Keratinocyte (primary cell): Measurements from ENCODE around the gene MTFMT.

Experiments used
- EZH2 ChIP-seq: IDR thresholded peaks from one replicate; pipeline ENCODE4 v1.6.1; 2012; ENCODE audit warnings: inconsistent platforms, mild to moderate bottlenecking, low read length, moderate library complexity
- TF ChIP-seq, protein P1 (sequence below), 3 experiments: IDR thresholded peaks in 1 of 3; conservative IDR thresholded peaks in 1 of 3; optimal IDR thresholded peaks in 1 of 3; 2 replicates in 2 of 3; 3 replicates in 1 of 3; pipeline versions ENCODE3 to v1.5.1; 2011; ENCODE audit warnings: low read length in 3 of 3, mild to moderate bottlenecking in 3 of 3, moderate library complexity in 2 of 3, control low read depth in 1 of 3, inconsistent platforms in 1 of 3; ENCODE audit not compliant: insufficient read depth in 2 of 3; ENCODE audit errors: extremely low read depth in 1 of 3

DNA sequence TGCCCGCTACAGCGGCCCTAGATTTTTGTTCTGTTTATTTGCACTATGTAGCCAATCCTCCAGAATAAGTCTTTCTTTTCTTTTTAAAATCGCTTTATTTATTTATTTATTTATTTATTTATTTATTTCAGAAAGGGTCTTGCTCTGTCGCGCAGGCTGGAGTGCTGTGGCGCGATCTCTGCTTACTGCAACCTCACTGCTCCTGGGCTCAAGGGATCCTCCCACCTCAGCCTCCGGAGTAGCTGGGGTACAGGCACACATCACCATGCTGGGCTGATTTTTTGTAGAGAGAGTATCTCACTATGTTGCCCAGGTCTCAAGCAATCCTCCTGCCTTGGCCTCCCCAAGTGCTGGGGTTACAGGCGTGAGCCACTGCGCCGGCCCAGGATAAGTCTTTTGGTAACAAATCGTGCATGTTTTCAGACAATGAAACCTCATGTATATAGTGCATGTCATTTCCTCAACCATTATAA, 333 bp upstream of the MTFMT start:
- TF ChIP-seq, protein P1, sequence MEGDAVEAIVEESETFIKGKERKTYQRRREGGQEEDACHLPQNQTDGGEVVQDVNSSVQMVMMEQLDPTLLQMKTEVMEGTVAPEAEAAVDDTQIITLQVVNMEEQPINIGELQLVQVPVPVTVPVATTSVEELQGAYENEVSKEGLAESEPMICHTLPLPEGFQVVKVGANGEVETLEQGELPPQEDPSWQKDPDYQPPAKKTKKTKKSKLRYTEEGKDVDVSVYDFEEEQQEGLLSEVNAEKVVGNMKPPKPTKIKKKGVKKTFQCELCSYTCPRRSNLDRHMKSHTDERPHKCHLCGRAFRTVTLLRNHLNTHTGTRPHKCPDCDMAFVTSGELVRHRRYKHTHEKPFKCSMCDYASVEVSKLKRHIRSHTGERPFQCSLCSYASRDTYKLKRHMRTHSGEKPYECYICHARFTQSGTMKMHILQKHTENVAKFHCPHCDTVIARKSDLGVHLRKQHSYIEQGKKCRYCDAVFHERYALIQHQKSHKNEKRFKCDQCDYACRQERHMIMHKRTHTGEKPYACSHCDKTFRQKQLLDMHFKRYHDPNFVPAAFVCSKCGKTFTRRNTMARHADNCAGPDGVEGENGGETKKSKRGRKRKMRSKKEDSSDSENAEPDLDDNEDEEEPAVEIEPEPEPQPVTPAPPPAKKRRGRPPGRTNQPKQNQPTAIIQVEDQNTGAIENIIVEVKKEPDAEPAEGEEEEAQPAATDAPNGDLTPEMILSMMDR (optimal IDR thresholded peaks at IDR 0.05 in 1 of 3, IDR thresholded peaks at IDR 0.05 in 1 of 3, conservative IDR thresholded peaks at IDR 0.05 in 1 of 3; ENCODE audit: extremely low read depth in 1 of 3, insufficient read depth in 2 of 3, low read length in 3 of 3): no peak
- TF ChIP-seq EZH2: no peak
